Measurements from ENCODE around the gene PAPPA2.

Gene PAPPA2

DNA sequence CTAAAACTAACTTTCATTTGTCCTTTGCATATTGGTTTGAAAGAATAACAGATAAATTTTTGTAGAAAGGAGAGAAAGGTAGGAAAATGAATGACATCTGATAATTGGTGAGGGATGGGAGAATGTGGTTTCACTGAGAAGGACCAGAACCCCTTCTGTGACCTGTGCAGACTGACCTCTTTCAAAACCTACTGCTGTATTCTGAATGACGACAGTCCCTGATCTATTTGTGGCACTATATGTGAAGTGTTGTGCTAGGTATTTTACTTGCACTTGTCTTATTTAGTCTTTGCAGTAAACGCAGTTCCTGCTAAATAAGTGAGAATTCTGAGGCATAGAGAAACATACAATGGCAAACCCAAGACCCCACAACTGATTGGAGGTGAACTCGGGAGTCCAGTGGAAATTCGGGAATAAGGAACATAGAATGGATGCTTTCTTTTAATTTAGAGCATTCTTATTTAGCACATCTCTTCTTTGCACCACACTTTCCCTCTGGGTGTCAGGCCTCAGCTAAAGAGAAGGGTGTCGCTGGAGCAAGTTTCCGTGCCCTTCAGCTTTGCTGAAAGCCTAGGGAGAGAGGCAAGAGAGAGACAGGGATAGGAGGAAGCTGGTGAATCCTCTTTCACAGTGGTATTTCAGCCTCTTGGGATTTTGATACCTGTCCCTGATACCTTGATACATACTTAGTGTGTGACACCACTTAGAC, 230.2 kb downstream of the PAPPA2 start:
- no peak overlapping the region for H3K4me3 ChIP-seq (ENCODE audit: low read length)
- no peak for DNase-seq (ENCODE audit: low read depth)
- TF ChIP-seq, protein P1, sequence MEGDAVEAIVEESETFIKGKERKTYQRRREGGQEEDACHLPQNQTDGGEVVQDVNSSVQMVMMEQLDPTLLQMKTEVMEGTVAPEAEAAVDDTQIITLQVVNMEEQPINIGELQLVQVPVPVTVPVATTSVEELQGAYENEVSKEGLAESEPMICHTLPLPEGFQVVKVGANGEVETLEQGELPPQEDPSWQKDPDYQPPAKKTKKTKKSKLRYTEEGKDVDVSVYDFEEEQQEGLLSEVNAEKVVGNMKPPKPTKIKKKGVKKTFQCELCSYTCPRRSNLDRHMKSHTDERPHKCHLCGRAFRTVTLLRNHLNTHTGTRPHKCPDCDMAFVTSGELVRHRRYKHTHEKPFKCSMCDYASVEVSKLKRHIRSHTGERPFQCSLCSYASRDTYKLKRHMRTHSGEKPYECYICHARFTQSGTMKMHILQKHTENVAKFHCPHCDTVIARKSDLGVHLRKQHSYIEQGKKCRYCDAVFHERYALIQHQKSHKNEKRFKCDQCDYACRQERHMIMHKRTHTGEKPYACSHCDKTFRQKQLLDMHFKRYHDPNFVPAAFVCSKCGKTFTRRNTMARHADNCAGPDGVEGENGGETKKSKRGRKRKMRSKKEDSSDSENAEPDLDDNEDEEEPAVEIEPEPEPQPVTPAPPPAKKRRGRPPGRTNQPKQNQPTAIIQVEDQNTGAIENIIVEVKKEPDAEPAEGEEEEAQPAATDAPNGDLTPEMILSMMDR (conservative IDR thresholded peaks at IDR 0.05; ENCODE audit: low read length) = no peak

DNA sequence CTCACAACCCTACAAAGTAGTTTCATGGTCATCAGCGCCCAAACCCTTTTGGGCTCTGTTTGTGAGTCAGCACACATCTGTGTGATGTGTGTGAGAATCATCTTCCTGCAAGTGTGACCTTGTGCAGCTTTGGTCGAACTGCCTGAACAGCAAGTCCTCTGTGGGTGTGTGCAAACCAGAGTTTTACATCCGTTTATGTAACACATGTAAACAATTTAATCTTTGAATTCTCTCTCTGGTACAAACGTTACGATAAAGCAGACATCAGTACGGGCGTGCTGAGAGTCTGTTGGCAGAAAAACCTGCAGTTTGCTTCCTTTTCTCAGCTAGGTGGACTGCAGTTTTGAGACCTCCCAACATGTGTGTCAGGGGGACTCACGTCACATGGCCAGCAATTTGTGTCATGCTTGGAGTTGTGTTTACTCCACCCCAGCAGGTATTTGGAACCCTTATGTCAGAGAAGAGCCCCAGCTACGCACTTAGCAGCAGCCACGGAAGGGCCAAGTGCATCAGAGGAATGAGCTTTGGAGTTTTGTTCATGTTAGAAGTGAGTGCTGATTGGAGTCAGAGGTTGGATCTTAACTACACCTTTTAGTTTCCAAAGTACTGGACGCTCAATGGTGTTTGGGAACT, 230.8 kb downstream of the PAPPA2 start:
- TF ChIP-seq, protein P1 (conservative IDR thresholded peaks at IDR 0.05; ENCODE audit: low read length) = no peak
- DNase-seq (ENCODE audit: low read depth) = no peak
- no peak overlapping the region for H3K4me3 ChIP-seq (ENCODE audit: low read length)

DNA sequence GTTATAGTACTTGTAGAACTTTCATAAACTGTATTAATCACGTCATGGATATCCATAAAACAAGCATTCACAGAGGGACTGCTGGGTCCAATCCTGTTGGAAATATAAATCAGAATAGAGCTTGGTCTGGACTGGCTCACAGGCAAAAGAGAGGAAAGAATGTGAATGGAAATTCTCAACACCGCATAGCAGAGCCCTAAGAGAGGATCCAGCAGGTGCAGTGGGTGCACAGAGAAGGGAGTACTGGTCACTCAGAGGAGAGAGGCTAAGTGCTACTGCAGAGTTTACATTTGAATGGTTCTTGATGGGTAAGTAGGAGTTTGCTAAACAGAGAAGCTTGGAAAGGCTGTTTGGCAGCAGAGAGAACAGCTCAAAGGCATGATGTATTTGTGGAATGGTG, 231.7 kb downstream of the PAPPA2 start:
- TF ChIP-seq, protein P1 (conservative IDR thresholded peaks at IDR 0.05; ENCODE audit: low read length) = no peak
- no peak overlapping the region for H3K4me3 ChIP-seq (ENCODE audit: low read length)
- no peak for DNase-seq (ENCODE audit: low read depth)

DNA sequence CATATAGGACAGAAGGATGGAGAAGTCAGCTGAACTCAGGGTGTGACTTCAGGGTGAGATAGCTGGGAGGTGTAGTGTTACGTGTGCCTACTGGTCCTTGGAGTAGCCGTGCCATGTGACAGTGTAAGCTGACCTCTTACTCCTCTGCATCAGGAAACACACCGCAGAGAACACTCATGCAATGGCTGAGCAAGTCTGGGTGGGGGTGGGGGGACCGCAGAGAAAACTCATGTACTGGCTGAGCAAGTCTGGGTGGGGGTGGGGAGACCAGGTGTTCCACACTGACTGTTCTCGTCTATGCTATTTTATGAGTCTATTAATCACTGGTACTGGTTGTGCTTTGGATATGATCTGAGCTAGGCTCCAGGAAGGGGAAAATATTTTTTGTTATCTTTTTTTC, 233.1 kb downstream of the PAPPA2 start:
- H3K4me3 ChIP-seq (ENCODE audit: low read length) = no peak overlapping the region
- DNase-seq (ENCODE audit: low read depth) = no peak
- TF ChIP-seq, protein P1 (conservative IDR thresholded peaks at IDR 0.05; ENCODE audit: low read length) = no peak

DNA sequence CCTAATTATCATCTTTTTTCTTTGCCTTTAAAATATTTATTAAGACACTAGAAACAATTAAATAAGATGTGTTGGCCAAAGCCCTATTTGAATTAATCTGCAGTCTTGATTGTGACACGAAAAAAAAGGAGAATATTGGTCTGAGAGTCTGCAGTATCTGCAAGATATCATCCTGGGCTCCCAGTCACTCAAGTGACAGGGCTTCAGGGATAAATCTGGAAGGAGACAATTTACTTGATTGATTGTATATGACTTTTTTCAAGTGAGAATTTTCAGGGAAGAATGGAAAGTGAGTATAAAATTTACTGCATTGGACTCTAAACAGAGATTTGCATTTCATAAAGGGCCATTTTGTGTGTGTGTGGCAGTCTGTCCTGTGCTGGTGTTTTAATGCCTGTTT, 233.7 kb downstream of the PAPPA2 start:
- H3K4me3 ChIP-seq (ENCODE audit: low read length) = no peak overlapping the region
- DNase-seq (ENCODE audit: low read depth) = no peak
- TF ChIP-seq, protein P1 (conservative IDR thresholded peaks at IDR 0.05; ENCODE audit: low read length) = no peak

DNA sequence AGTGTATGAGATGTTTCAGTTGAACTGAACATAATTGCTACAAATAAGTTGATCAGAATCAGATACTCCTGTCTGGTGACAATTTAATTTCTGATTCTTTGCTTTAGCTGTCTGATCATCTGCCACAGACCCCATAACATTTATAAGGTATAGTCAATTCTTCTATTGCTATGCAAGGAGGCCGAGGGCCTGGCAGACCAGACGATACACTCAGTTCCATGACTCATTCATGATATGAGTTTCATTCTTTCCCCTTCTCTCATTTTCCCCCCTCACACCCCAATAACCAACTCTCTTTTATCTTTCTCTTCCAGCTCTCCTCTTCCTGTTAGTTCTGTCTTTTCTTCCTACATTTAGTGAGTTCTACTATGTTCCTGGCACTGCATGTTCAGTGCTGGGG, 236.8 kb downstream of the PAPPA2 start:
- TF ChIP-seq, protein P1 (conservative IDR thresholded peaks at IDR 0.05; ENCODE audit: low read length) = no peak
- DNase-seq (ENCODE audit: low read depth) = no peak
- H3K4me3 ChIP-seq (ENCODE audit: low read length) = no peak overlapping the region

All from AG10803 (cell line).